GM12878 (cell line): ENCODE measurements around the gene GRK1. TPM values are rescaled to one million over a fixed set of nuclear protein-coding genes. Genes with fewer than 3 reads are reported as not detected.

Experiments
- ATAC-seq: fragments of 200-7000 bp; cut with Tn5 transposase; 3 replicates; pipeline ENCODE4 v1.9.1; 2020; ENCODE audit warnings: mild to moderate bottlenecking, moderate library complexity
- BruUV-seq: library from RNA; stranded (reverse); fragments of 400-500 nt; replicated peaks from 2 replicates; lab custom pipeline; 2021; lab: Mats Ljungman, UMichigan
- CTCF ChIA-PET: fragments of 300-600 bp; sonication (Branson Sonifier 250); formaldehyde crosslinking; extraction: SDS; loops from one replicate; lab custom pipeline; 2021; ENCODE audit warnings: inconsistent platforms; lab: Yijun Ruan, JAX
- POLR2A ChIA-PET: fragments of 350-600 bp; formaldehyde crosslinking; extraction: SDS; loops from one replicate; lab custom pipeline; 2021; ENCODE audit warnings: inconsistent platforms; lab: Charles Lee
- RAD21 ChIA-PET: fragments of 300-600 bp; sonication (Branson Sonifier 250); formaldehyde crosslinking; loops from one replicate; lab custom pipeline; 2023; ENCODE audit warnings: antibody characterized with exemption; ENCODE audit not compliant: unreplicated experiment; lab: Charles Lee
- SMC1A ChIA-PET: fragments of 300-600 bp; sonication (Branson Sonifier 250); formaldehyde crosslinking; loops from one replicate; lab custom pipeline; 2023; ENCODE audit not compliant: unreplicated experiment, uncharacterized antibody; lab: Charles Lee
- DNase-seq: peaks from one replicate; pipeline ENCODE4 v3.0.0-alpha.2; 2011; ENCODE audit warnings: low read depth, low spot score
- FAIRE-seq: peaks from 3 replicates; lab custom pipeline; 2011; peaks lifted over from hg19 to GRCh38; lab: Jason Lieb, UNC
- H2AFZ ChIP-seq: 2 replicates; pipeline ENCODE4 v1.6.0; 2011; ENCODE audit warnings: low read depth, low read length, control low read depth; ENCODE audit not compliant: control insufficient read depth
- H3K27ac ChIP-seq: 2 replicates; pipeline ENCODE4 v1.5.1; 2011; ENCODE audit warnings: control low read depth; ENCODE audit not compliant: control insufficient read depth, insufficient read depth
- H3K27me3 ChIP-seq, 2 experiments: replicated peaks in 1 of 2; 2 replicates each; pipeline versions ENCODE4 v1.6.0 to v1.6.1; 2011; ENCODE audit warnings: low read length in 1 of 2; ENCODE audit not compliant: control insufficient read depth in 2 of 2, insufficient read depth in 2 of 2
- H3K36me3 ChIP-seq, 2 experiments: 2 replicates each; pipeline ENCODE4 v1.5.1; 2011; ENCODE audit warnings: low read length in 1 of 2; ENCODE audit not compliant: control insufficient read depth in 2 of 2, insufficient read depth in 2 of 2
- H3K4me1 ChIP-seq: 2 replicates; pipeline ENCODE4 v1.6.1; 2011; ENCODE audit warnings: mild to moderate bottlenecking, low read length, moderate library complexity, mixed read lengths; ENCODE audit not compliant: control insufficient read depth, insufficient read depth
- H3K4me2 ChIP-seq: 2 replicates; pipeline ENCODE4 v1.6.0; 2011; ENCODE audit warnings: control low read depth; ENCODE audit not compliant: control insufficient read depth, insufficient read depth
- H3K4me3 ChIP-seq: fragments of 200-600 bp; sonication (generic); 2 replicates; pipeline ENCODE4 v1.5.1; 2016
- H3K79me2 ChIP-seq: 2 replicates; pipeline ENCODE4 v1.6.0; 2011; ENCODE audit warnings: low read length; ENCODE audit not compliant: control insufficient read depth, insufficient read depth
- H3K9ac ChIP-seq: 2 replicates; pipeline ENCODE4 v1.8.0; 2011; ENCODE audit warnings: low read length, control low read depth, mixed read lengths; ENCODE audit not compliant: control insufficient read depth, insufficient read depth
- H3K9me3 ChIP-seq: replicated peaks from 3 replicates; pipeline ENCODE4 v1.5.1; 2011; ENCODE audit warnings: mild to moderate bottlenecking, low read length; ENCODE audit not compliant: control insufficient read depth, insufficient read depth
- H4K20me1 ChIP-seq: 2 replicates; pipeline ENCODE4 v1.6.0; 2011; ENCODE audit not compliant: control insufficient read depth, insufficient read depth
- EZH2 ChIP-seq: IDR thresholded peaks from 2 replicates; pipeline ENCODE4 v1.6.1; 2012; ENCODE audit warnings: low read depth, mild to moderate bottlenecking, control low read depth, inconsistent platforms, low read length, borderline replicate concordance; ENCODE audit not compliant: control insufficient read depth
- IRF4 ChIP-seq: IDR thresholded peaks from 2 replicates; pipeline ENCODE4 v1.6.1; 2011; ENCODE audit warnings: low read depth, low read length
- MEF2A ChIP-seq: IDR thresholded peaks from 2 replicates; pipeline ENCODE4 v1.6.1; 2011; ENCODE audit warnings: low read depth, mild to moderate bottlenecking, low read length, moderate library complexity; ENCODE audit not compliant: insufficient read depth
- NR2F1 ChIP-seq: fragments of 450-650 bp; conservative IDR thresholded peaks from 2 replicates; pipeline ENCODE4 v1.6.1; 2017; ENCODE audit warnings: mild to moderate bottlenecking
- TCF3 ChIP-seq: IDR thresholded peaks from 2 replicates; pipeline ENCODE4 v1.6.1; 2012; ENCODE audit warnings: low read depth, mild to moderate bottlenecking, low read length, borderline replicate concordance; ENCODE audit not compliant: insufficient read depth
- ZNF217 ChIP-seq: fragments of 450-650 bp; IDR thresholded peaks from 2 replicates; pipeline ENCODE4 v1.6.1; 2017; ENCODE audit warnings: antibody characterized with exemption, mild to moderate bottlenecking
- WGBS: methylation state at CpG from one replicate; pipeline ENCODE4 v1.1.6; 2016; ENCODE audit warnings: low lambda C conversion rate; ENCODE audit not compliant: insufficient replicate concordance, insufficient coverage; ENCODE audit errors: missing lambda C conversion rate; 5-methylcytosine and 5-hydroxymethylcytosine counted together
- in situ Hi-C: fragments of 300-500 bp; cut with MboI; formaldehyde crosslinking; loops from 9 replicates; pipeline ENCODE4 v1.14.3; 2018; ENCODE audit warnings: mixed read lengths
- intact Hi-C: fragments of 100-400 bp; cut with micrococcal nuclease; formaldehyde crosslinking; loops from one replicate; pipeline ENCODE4 v1.14.2; 2022; ENCODE audit not compliant: unreplicated experiment
- polyA plus RNA-seq, 11 experiments: library from polyadenylated mRNA; depleted of rRNA in 4 of 11; unstranded in 6 of 11; stranded (reverse) in 5 of 11; fragments of >200 nt; fragmentation: Nextera tagmentation in 4 of 11; fragmentation: Illumina TruSeq in 1 of 11; extraction: Ambion mirVana in 4 of 11; extraction: Trizol in 1 of 11; gene quantifications; 1 replicate in 1 of 11; 2 replicates in 10 of 11; pipeline versions ENCODE4 v1.2.1 to v1.2.3, GENCODE V29; 2011 to 2016; ENCODE audit warnings: inconsistent platforms in 2 of 11, missing spikeins in 2 of 11, low read depth in 1 of 11
- total RNA-seq, 4 experiments: library from RNA; depleted of rRNA in 3 of 4; stranded (reverse); fragments of >200 nt in 3 of 4; fragmentation: Illumina TruSeq in 1 of 4; extraction: Trizol in 1 of 4; gene quantifications; 2 replicates each; pipeline versions ENCODE4 v1.2.1 to v1.2.3, GENCODE V29; 2013 to 2021
- TF ChIP-seq, protein P1 (sequence below): fragments of 450-650 bp; IDR thresholded peaks from 2 replicates; pipeline ENCODE4 v1.6.1; 2017; ENCODE audit warnings: antibody characterized with exemption, mild to moderate bottlenecking, moderate library complexity

The GRK1 gene
- total and polyA plus RNA-seq, 10 of the 15 experiments (the other 5 are each of a cell fraction or from before 2014, with no cell fraction given), result under 0.01 to 0.04 TPM; not detected in 8

DNA sequence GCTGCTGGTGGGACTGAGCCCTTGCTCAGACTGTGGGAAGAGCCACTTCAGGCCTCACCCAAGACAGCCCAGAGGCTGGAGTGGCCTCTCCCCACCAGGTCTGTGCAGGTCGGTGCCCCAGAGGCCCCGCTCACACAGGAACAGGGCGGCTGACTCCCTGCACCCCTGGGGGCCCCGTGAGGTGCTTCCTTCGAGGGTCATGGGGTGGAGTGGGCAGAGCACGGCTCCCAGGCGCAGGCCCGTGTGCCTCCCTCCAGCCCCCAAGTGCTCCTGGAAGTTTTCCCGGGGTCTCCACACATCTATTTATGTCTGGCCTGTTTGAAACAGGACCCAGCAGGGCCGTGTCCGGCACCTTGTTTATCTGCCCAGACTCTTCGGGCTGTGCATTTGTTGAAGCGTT lies 82.5 kb downstream of the GRK1 start:
- Histone ChIP-seq H3K27me3 (no peaks in the 10 kb centered on the region), H3K9ac (no peak overlapping the region), H3K4me1 (no peaks in the 10 kb centered on the region), H3K9me3 (no peaks in the 10 kb centered on the region; the same call in 2 of the 3 replicates), H3K36me3 (no peaks in the 10 kb centered on the region), H3K4me3 (no peak overlapping the region), H3K4me2 (no peak overlapping the region), H3K27ac (no peak overlapping the region), H2AFZ (no peak overlapping the region), H4K20me1 (no peaks in the 10 kb centered on the region), H3K79me2 (no peaks in the 10 kb centered on the region)
- in situ Hi-C loops (no loop called here), intact Hi-C loops (no loop called here)
- no TSS peak for BruUV-seq
- RAD21 ChIA-PET, result no interaction called here
- ATAC-seq (no peak), DNase-seq (no peak), FAIRE-seq (no peak)
- POLR2A ChIA-PET, result no interaction called here
- CTCF ChIA-PET, result no interaction called here
- no peak for TF ChIP-seq MEF2A
- TF ChIP-seq ZNF217, result no peak
- TF ChIP-seq EZH2, result no peak
- no peak for TF ChIP-seq IRF4
- no peak for TF ChIP-seq TCF3
- TF ChIP-seq, protein P1, sequence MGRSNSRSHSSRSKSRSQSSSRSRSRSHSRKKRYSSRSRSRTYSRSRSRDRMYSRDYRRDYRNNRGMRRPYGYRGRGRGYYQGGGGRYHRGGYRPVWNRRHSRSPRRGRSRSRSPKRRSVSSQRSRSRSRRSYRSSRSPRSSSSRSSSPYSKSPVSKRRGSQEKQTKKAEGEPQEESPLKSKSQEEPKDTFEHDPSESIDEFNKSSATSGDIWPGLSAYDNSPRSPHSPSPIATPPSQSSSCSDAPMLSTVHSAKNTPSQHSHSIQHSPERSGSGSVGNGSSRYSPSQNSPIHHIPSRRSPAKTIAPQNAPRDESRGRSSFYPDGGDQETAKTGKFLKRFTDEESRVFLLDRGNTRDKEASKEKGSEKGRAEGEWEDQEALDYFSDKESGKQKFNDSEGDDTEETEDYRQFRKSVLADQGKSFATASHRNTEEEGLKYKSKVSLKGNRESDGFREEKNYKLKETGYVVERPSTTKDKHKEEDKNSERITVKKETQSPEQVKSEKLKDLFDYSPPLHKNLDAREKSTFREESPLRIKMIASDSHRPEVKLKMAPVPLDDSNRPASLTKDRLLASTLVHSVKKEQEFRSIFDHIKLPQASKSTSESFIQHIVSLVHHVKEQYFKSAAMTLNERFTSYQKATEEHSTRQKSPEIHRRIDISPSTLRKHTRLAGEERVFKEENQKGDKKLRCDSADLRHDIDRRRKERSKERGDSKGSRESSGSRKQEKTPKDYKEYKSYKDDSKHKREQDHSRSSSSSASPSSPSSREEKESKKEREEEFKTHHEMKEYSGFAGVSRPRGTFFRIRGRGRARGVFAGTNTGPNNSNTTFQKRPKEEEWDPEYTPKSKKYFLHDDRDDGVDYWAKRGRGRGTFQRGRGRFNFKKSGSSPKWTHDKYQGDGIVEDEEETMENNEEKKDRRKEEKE, result no peak
- no peak for TF ChIP-seq NR2F1
- SMC1A ChIA-PET, result no interaction called here
- WGBS, result 48% methylated on average over 13 of the region's 13 CpGs
